Lower lobe of right lung (tissue), 2 donors: ENCODE data around the gene MGMT. TPM values are rescaled to one million over a fixed set of nuclear protein-coding genes. Genes with fewer than 3 reads are reported as not detected.

Experiments used
- ATAC-seq, 2 donors: fragments of 200-7000 bp; cut with Tn5 transposase; one replicate each; pipeline ENCODE4 v1.9.1; 2020 to 2022; ENCODE audit warnings: mild to moderate bottlenecking in 2 of 2, moderate library complexity in 2 of 2
- DNase-seq: peaks from one replicate; pipeline ENCODE4 v3.0.0-alpha.2; 2020
- H3K27ac ChIP-seq: fragments of 200-600 bp; one replicate; pipeline ENCODE4 v1.8.0; 2022
- H3K27me3 ChIP-seq: fragments of 200-600 bp; one replicate; pipeline ENCODE4 v1.8.0; 2022; ENCODE audit warnings: low read depth
- H3K36me3 ChIP-seq: fragments of 200-600 bp; one replicate; pipeline ENCODE4 v1.8.0; 2022; ENCODE audit warnings: mild to moderate bottlenecking
- H3K4me1 ChIP-seq: fragments of 200-600 bp; one replicate; pipeline ENCODE4 v1.8.0; 2022
- H3K4me3 ChIP-seq: fragments of 200-600 bp; one replicate; pipeline ENCODE4 v1.8.0; 2022; ENCODE audit warnings: mild to moderate bottlenecking
- H3K9me3 ChIP-seq: fragments of 200-600 bp; one replicate; pipeline ENCODE4 v1.8.0; 2022
- CTCF ChIP-seq: fragments of 200-600 bp; IDR thresholded peaks from one replicate; pipeline ENCODE4 v1.8.0; 2022; ENCODE audit warnings: antibody characterized with exemption, mild to moderate bottlenecking
- intact Hi-C: fragments of 100-400 bp; cut with DNase I; formaldehyde crosslinking; loops from one replicate; pipeline ENCODE4 v1.11.0; 2022
- total RNA-seq: library from RNA; stranded (reverse); fragmentation: NEBNext Ultra II Directional; extraction: Animal tissue kit (Norgen Biotek cat#: 25700); gene quantifications from one replicate; pipeline ENCODE4 v1.2.1, GENCODE V29; 2021
- donor health status: DM: no; HTN: yes; CAD: no; lungs with severe emphysema.

The MGMT gene
- total RNA-seq, 1 donor from 2014 or later, result 19.9 TPM

DNA sequence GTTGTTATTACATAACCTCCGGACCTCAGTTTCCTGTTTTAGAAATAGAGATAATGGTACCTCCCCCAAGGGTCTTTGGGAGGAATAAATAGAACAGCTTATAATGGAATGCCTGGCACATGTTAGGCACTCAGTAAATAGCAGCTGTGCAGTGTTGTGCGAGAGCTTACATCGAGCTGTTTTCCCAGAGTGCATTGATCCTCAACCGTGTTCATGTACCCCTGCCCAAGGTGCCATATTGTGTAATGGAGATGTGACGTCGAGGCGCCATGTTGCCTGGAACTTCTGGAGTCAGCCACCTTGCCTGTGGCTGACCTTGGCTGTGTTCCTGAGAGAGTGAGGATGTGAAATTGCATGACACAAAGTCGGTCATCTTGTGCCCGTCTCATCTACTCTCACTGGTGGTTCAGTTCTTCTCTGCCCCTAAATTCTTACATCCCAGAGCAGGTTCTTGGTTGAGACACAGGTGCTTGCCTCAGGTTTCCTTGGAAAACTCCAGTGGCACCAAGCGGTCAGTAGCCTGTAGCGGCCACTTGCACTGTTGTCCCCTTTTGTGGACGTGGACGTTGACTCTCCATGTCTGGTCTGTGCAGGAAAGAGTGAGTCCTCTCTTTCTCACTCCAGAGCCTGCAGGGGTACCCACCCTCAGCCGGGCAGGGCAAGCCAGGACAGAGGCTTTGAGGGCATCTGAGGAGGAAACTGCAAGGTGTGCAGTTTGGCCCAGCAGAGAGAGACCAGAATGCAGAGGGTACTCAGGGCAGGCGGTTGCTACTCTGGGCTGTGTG lies 230.6 kb downstream of the MGMT start:
- Histone ChIP-seq H3K27ac (no peak overlapping the region), H3K27me3 (no peaks in the 10 kb centered on the region), H3K4me3 (no peak overlapping the region), H3K9me3 (no peaks in the 10 kb centered on the region), H3K4me1 (no peaks in the 10 kb centered on the region), H3K36me3 (no peaks in the 10 kb centered on the region)
- DNase-seq (no peak), ATAC-seq (no peak)
- intact Hi-C loops, result no loop called here
- no peak for TF ChIP-seq CTCF

DNA sequence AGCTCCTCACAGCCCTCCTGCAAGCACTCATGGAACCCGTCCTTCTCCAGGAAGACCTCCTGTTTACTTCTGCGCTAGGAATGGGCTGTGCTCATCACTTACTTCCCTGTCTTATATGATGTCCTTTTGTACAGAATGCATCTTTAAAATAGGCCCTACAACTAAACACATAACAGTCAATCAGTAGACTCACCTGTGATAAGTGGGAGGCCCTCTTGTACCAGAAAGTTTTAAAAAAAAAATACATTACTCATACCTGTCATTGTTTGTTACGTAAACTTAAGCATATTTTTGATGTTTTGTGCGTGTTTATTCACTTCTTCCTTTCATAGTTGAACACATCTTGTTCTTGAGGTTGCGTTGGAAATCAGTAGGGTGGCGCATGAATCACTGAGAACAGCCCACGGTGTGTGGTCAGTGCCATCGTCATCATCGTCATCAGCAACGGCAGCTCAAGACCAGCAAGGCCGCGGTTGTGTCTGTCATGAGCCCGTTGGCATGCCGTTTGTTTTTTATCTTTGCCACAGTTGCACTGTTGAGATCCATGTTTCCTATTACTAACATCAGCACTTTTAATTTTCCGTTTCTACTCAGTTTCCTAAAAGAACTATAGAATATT lies 232.8 kb downstream of the MGMT start:
- intact Hi-C loops, result no loop called here
- no peaks in the 10 kb centered on the region for H3K36me3 ChIP-seq
- DNase-seq, result no peak
- no peak for ATAC-seq
- no peaks in the 10 kb centered on the region for H3K9me3 ChIP-seq
- no peak overlapping the region for H3K27ac ChIP-seq
- H3K4me1 ChIP-seq, result no peaks in the 10 kb centered on the region
- no peak overlapping the region for H3K4me3 ChIP-seq
- no peaks in the 10 kb centered on the region for H3K27me3 ChIP-seq
- no peak for TF ChIP-seq CTCF

GRCh38 chr10:129702605-129703004 lies 235.6 kb downstream of the MGMT start:
- Histone ChIP-seq H3K27me3 (no peaks in the 10 kb centered on the region), H3K4me3 (no peak overlapping the region), H3K27ac (no peak overlapping the region), H3K4me1 (no peaks in the 10 kb centered on the region), H3K36me3 (no peaks in the 10 kb centered on the region), H3K9me3 (no peaks in the 10 kb centered on the region)
- no peak for ATAC-seq
- no peak for TF ChIP-seq CTCF
- no peak for DNase-seq
- intact Hi-C loops, result no loop called here

DNA sequence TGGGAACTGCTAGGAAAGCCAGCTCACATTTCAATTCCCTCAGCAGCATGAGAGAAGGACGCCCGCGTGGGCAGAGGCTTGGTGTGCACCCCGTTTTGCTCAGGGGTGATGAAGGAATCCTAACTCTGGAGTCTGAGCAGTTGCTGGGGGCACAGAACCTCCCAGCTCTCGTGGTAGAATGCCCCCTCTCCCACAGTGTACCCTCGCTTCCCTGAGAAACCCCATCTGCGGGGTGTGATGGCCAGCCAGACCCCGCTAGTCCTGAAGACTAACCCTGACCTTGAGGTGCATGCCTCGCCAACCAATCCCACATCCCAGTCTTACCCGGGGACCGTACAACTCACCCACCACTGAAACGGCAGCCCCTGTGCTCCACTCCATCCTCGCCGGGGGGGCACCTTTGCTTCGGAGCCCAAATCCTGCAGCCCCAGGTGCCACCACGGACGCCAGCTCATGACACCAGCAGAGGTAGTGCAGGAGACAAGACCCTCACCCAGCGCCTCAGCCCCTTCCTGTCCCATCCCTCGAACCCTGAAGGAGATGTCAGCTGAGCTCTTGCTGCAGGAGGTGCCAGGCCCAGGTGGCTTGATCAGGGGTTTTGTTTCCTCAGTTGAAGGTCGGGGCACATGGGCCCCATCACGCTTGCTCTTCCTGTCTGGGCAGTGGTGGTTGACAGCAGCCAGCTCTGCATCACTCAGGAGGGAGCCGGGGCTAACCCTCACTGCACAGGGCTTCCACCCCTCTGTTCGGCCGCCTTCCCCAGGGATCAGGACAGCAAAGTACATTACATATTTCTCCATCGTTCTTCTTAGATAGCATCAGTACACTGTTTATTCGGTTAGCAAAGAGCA lies 236.5 kb downstream of the MGMT start:
- Histone ChIP-seq H3K27ac (no peak overlapping the region), H3K27me3 (no peaks in the 10 kb centered on the region), H3K4me1 (peaks cover 7% of the 10 kb centered on the region), H3K36me3 (peaks cover 4% of the 10 kb centered on the region), H3K4me3 (no peak overlapping the region), H3K9me3 (no peaks in the 10 kb centered on the region)
- intact Hi-C loops, result no loop called here
- no peak for DNase-seq
- ATAC-seq, result no peak
- no peak for TF ChIP-seq CTCF

GRCh38 chr10:129704225-129704624 lies 237.2 kb downstream of the MGMT start:
- intact Hi-C loops, result no loop called here
- H3K4me1 ChIP-seq, result peaks cover 10% of the 10 kb centered on the region
- TF ChIP-seq CTCF, result no peak
- H3K9me3 ChIP-seq, result no peaks in the 10 kb centered on the region
- H3K27ac ChIP-seq, result no peak overlapping the region
- H3K36me3 ChIP-seq, result peaks cover 8% of the 10 kb centered on the region
- no peak for DNase-seq
- no peak for ATAC-seq
- H3K4me3 ChIP-seq, result no peak overlapping the region
- no peaks in the 10 kb centered on the region for H3K27me3 ChIP-seq
